ENCODE measurements around the gene THSD8. TPM values are rescaled to one million over a fixed set of nuclear protein-coding genes. Genes with fewer than 3 reads are reported as not detected.

The THSD8 gene
- total and polyA plus RNA-seq, 2 experiments from 2014 or later = 5.1 TPM; not detected in 1

DNA sequence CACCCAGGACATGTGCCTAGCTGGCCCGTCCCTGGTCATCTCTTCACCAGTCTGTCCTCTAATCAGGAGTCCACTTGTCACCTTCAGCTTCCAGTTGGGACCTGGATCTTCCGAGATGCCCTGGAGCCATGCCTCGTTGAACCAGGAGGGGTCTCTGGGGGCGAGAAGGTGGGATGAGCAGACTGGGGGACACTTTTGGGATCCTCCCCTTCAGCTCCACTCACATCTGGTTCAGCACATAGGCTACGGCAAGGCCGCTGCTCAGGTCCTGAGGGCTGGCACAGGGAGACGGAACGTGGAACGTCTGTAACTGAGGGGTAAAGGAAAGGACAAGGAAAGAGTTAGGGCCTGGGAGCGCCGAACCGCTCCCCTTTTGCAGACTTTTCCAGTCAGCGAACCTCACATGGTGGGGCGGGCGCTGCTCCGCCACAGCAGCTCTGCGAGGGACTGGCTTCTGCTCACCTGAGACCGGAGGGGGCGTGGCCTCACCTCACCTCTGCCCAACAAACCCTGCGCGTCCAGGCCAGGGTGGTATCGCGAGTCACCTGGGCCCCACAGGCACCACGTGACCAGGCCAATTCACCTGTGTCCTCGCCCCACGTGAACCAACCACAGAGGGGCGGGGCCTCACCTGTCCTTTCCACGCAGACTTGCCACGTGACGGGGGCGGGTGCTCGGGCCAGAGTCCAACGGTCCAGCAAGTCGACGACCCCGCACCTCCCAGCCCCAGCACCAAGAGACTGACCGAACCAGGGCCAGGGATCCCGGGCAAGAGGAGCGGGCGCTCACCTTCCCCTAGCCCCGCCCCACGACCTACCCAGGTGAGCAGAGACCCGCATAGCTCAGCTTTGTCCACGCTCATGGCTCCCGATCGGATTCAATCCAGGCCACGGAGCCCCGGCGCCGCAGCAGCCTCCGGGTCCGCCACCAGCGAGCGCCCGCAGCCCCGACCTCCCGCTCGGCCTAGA, 27.0 kb upstream of the THSD8 start, which contains the start of gene HOOK2:
Gene HOOK2, minus strand, starts transcription at position 965 of the 968 bp plus-strand sequence. Its CDS starts 103 bp downstream, at position 862.
- H3K27ac ChIP-seq = peak within 1 kb of the TSS; percentile 97
- H3K79me2 ChIP-seq = peaks cover 17% of the 10 kb centered on the region
- no peaks in the 10 kb centered on the region for H3K27me3 ChIP-seq
- no peaks in the 10 kb centered on the region for H3K36me3 ChIP-seq (replicated peaks; ENCODE audit: insufficient read depth, low read depth)
- no peaks in the 10 kb centered on the region for H3K9me2 ChIP-seq (replicated peaks; ENCODE audit: insufficient read depth)
- TF ChIP-seq EZH2phosphoT487 (IDR thresholded peaks at IDR 0.05; ENCODE audit: low read depth, severe bottlenecking, unreplicated experiment) (no peak), EZH2 (IDR thresholded peaks at IDR 0.05; ENCODE audit: borderline replicate concordance) (no peak)
- TF ChIP-seq, protein P1, sequence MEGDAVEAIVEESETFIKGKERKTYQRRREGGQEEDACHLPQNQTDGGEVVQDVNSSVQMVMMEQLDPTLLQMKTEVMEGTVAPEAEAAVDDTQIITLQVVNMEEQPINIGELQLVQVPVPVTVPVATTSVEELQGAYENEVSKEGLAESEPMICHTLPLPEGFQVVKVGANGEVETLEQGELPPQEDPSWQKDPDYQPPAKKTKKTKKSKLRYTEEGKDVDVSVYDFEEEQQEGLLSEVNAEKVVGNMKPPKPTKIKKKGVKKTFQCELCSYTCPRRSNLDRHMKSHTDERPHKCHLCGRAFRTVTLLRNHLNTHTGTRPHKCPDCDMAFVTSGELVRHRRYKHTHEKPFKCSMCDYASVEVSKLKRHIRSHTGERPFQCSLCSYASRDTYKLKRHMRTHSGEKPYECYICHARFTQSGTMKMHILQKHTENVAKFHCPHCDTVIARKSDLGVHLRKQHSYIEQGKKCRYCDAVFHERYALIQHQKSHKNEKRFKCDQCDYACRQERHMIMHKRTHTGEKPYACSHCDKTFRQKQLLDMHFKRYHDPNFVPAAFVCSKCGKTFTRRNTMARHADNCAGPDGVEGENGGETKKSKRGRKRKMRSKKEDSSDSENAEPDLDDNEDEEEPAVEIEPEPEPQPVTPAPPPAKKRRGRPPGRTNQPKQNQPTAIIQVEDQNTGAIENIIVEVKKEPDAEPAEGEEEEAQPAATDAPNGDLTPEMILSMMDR (IDR thresholded peaks at IDR 0.05; ENCODE audit: poor library complexity) = no peak
- no peaks in the 10 kb centered on the region for H4K20me1 ChIP-seq (ENCODE audit: insufficient read depth, poor library complexity, severe bottlenecking)
- H3K4me3 ChIP-seq = peak within 1 kb of the TSS; percentile 51
- 26% methylated on average over 34 of the region's 58 CpGs for WGBS (ENCODE audit: low lambda C conversion rate, missing lambda C conversion rate)
- no peaks in the 10 kb centered on the region for H3K9me3 ChIP-seq (ENCODE audit: low read depth)
- H3K4me2 ChIP-seq = peak within 1 kb of the TSS; percentile 86
- peak; percentile 98 for DNase-seq (ENCODE audit: low spot score)
- H2AFZ ChIP-seq = peak within 1 kb of the TSS; percentile 16
- peaks cover 18% of the 10 kb centered on the region for H3K4me1 ChIP-seq (ENCODE audit: insufficient read depth)

DNA sequence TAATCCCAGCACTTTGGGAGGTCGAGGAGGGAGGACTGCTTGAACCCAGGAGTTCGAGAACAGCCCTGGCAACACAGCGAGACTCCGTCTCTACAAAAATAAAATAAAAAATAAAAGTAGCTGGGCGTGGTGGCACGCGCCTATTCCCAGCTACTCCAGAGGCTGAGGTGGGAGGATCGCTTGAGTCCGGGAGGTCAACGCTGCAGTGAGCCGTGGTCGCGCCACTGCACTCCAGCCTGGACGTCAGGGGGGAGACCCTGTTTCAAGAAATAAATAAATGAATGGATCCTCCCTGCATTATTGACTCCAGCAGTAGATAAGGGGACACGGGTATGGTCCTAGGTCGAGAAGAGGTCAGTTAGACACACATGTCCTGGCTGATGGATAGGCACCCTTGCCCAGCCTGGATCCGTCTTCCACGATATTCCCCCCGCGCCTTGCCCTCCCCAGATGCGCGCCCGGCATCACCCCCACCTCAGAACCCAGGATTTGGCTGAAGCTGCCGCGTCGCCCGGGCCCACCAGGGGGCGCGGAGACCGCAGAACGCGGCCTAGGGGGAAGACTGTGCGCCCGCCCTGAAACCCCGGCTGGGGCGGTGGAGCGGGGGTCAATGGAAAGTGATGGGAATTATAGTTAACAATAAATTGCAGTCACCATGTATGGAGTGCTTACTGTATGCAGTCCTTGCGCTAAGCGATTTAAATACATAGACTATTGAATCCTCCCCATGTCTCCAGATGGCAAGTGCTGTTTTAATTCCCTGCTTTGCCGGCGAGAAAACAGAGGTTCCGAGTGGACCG, 24.5 kb upstream of the THSD8 start:
- Histone ChIP-seq H2AFZ (peak overlapping the region; percentile 46), H3K4me3 (peak overlapping the region; percentile 59), H3K36me3 (replicated peaks; ENCODE audit: insufficient read depth, low read depth) (no peaks in the 10 kb centered on the region), H3K9me3 (ENCODE audit: low read depth) (no peaks in the 10 kb centered on the region), H3K9me2 (replicated peaks; ENCODE audit: insufficient read depth) (no peaks in the 10 kb centered on the region), H4K20me1 (ENCODE audit: insufficient read depth, poor library complexity, severe bottlenecking) (no peaks in the 10 kb centered on the region), H3K4me1 (ENCODE audit: insufficient read depth) (peaks cover 25% of the 10 kb centered on the region), H3K79me2 (peaks cover 17% of the 10 kb centered on the region), H3K27me3 (no peaks in the 10 kb centered on the region), H3K27ac (peak overlapping the region; percentile 96), H3K4me2 (peak overlapping the region; percentile 98)
- WGBS (ENCODE audit: low lambda C conversion rate, missing lambda C conversion rate) = 16% methylated on average over 43 of the region's 43 CpGs
- TF ChIP-seq, protein P1 (IDR thresholded peaks at IDR 0.05; ENCODE audit: poor library complexity) = peak; percentile 98
- TF ChIP-seq EZH2 (IDR thresholded peaks at IDR 0.05; ENCODE audit: borderline replicate concordance) (no peak), EZH2phosphoT487 (IDR thresholded peaks at IDR 0.05; ENCODE audit: low read depth, severe bottlenecking, unreplicated experiment) (no peak)
- peak; percentile 91 for DNase-seq (ENCODE audit: low spot score)

DNA sequence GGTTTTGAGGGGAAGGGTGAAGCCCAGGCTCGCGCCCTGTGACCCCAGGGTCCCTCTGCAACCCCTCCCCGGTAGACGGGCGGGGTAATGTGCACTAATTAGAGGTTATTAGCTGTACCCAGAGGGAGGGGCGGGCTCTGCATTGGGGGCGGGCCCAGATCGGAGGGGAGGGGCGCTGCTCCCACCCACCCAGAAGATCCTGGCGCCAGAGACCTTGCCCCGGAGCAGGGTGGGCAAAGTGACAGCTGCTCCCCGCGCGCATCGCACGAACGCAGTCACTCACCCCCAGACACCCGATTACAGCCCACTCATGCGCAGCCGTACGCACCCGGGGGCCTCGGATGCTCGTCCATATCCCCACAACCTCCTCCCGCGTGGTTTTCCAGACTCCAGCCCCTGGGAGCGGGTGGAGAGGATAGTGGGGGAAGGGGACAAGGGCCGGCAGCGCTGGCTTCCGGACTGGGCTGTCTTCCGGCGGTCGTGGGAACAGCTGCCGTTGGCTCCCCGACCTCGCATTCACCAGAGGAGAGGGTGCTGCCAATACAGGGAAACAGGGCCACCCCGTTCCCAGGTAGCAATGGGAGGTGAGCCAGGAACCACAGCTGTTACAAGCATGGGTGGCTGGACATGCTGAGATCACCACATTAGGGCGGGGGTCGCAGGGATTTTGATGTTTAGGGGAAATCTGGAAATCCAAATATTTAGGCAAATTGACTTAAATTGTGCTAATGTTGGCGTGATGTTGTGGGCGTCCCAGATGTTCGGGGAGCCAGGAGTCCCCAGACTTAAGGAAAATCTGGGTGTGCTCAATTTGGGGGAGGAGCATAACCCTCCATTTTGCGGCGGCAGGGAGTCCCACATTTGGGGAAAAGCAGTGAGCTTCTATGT, 23.6 kb upstream of the THSD8 start:
- Histone ChIP-seq H3K36me3 (replicated peaks; ENCODE audit: insufficient read depth, low read depth) (no peaks in the 10 kb centered on the region), H3K79me2 (peaks cover 17% of the 10 kb centered on the region), H4K20me1 (ENCODE audit: insufficient read depth, poor library complexity, severe bottlenecking) (no peaks in the 10 kb centered on the region), H3K9me2 (replicated peaks; ENCODE audit: insufficient read depth) (no peaks in the 10 kb centered on the region), H3K4me2 (peak overlapping the region; percentile 98), H3K4me3 (peak overlapping the region; percentile 59), H3K4me1 (ENCODE audit: insufficient read depth) (peaks cover 29% of the 10 kb centered on the region), H3K27ac (peak overlapping the region; percentile 96), H2AFZ (peak overlapping the region; percentile 46), H3K27me3 (no peaks in the 10 kb centered on the region), H3K9me3 (ENCODE audit: low read depth) (no peaks in the 10 kb centered on the region)
- peak; percentile 83 for DNase-seq (ENCODE audit: low spot score)
- TF ChIP-seq, protein P1 (IDR thresholded peaks at IDR 0.05; ENCODE audit: poor library complexity) = no peak
- TF ChIP-seq EZH2phosphoT487 (IDR thresholded peaks at IDR 0.05; ENCODE audit: low read depth, severe bottlenecking, unreplicated experiment) = no peak
- no peak for TF ChIP-seq EZH2 (IDR thresholded peaks at IDR 0.05; ENCODE audit: borderline replicate concordance)
- 2% methylated on average over 38 of the region's 44 CpGs for WGBS (ENCODE audit: low lambda C conversion rate, missing lambda C conversion rate)
